ENCODE measurements around the gene ZNF512. TPM values are rescaled to one million over a fixed set of nuclear protein-coding genes. Genes with fewer than 3 reads are reported as not detected.

The ZNF512 gene
- total and polyA plus RNA-seq, 2 donors (not counting 1 experiment from before 2014, with no cell fraction given) = 33.3 to 72.3 TPM

DNA sequence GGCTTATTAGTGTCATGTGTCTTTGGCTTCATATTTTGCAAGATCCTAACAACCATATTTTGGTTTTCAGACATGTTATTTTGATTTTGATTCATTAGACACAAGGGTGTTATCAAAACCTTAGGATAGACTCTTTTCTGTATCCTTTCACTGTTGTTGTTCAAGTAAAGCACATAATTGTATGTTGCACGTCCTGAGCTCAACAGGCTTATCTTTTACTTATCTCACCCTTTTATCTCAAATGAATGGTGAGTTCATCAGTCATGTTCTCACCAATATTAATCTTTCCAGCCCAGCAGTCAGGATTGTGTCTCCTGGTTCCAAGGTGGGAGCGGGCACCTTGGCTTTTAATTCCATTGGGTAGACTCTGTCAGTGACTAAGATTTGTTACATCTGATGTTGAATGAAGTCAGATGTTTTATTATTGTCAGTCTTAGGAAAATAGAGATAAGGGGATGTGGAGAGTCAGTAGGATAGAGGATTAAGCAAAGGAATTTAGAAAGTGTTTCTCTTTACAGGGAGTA, 57.9 kb downstream of the ZNF512 start:
- no peak overlapping the region for H3K9ac ChIP-seq (ENCODE audit: low read length)
- intact Hi-C loops (cut with micrococcal nuclease) = no loop called here

DNA sequence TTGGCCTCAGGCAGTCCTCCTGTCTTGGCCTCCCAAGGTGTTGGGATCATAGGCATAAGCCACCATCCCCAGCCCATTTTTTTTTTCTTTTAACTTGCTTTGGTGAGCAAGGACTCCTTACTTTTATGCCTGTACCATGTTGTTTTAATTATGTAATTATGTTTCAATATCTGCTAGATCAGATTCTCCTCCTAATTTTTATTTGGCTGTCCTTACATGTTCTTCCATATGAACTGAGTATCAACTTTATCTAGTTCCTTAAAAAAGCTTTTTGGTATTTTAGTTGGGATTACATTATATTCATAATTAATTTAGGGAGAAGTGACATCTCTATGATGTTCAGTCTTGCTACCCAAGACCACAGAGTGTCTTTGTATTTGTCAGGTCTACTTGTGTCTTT, 62.4 kb downstream of the ZNF512 start:
- no peaks in the 10 kb centered on the region for H3K9me3 ChIP-seq (ENCODE audit: control extremely low read depth in 1 of 3, control insufficient read depth in 2 of 3, insufficient read depth in 1 of 3, low read length in 2 of 3)
- H3K9ac ChIP-seq (ENCODE audit: low read length) = no peak overlapping the region
- H2AFZ ChIP-seq (ENCODE audit: insufficient read depth, low read depth, low read length, poor library complexity, severe bottlenecking) = no peak overlapping the region
- no peaks in the 10 kb centered on the region for H3K79me2 ChIP-seq (ENCODE audit: control insufficient read depth, insufficient read depth, low read length)
- no peak overlapping the region for H3K4me2 ChIP-seq (replicated peaks; ENCODE audit: low read depth, low read length, poor library complexity, severe bottlenecking)
- no peak overlapping the region for H3K27ac Mint-ChIP-seq
- POLR2A ChIA-PET = no interaction called here
- CTCF ChIA-PET = no interaction called here
- H3K9me3 Mint-ChIP-seq (ENCODE audit: insufficient read depth) = no peaks in the 10 kb centered on the region
- H4K20me1 ChIP-seq (ENCODE audit: control insufficient read depth, insufficient read depth, low read length, poor library complexity, severe bottlenecking) = no peaks in the 10 kb centered on the region
- no peak for DNase-seq
- no peak overlapping the region for H3K27ac ChIP-seq (ENCODE audit: low read length in 2 of 2)
- no peak overlapping the region for H3K4me3 Mint-ChIP-seq
- TF ChIP-seq EZH2 (IDR thresholded peaks at IDR 0.05; ENCODE audit: borderline replicate concordance, insufficient read depth, low read depth, low read length, poor library complexity, severe bottlenecking) = no peak
- TF ChIP-seq, protein P1, sequence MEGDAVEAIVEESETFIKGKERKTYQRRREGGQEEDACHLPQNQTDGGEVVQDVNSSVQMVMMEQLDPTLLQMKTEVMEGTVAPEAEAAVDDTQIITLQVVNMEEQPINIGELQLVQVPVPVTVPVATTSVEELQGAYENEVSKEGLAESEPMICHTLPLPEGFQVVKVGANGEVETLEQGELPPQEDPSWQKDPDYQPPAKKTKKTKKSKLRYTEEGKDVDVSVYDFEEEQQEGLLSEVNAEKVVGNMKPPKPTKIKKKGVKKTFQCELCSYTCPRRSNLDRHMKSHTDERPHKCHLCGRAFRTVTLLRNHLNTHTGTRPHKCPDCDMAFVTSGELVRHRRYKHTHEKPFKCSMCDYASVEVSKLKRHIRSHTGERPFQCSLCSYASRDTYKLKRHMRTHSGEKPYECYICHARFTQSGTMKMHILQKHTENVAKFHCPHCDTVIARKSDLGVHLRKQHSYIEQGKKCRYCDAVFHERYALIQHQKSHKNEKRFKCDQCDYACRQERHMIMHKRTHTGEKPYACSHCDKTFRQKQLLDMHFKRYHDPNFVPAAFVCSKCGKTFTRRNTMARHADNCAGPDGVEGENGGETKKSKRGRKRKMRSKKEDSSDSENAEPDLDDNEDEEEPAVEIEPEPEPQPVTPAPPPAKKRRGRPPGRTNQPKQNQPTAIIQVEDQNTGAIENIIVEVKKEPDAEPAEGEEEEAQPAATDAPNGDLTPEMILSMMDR (IDR thresholded peaks at IDR 0.05) = no peak
- no peaks in the 10 kb centered on the region for H3K27me3 ChIP-seq (replicated peaks in 1 of 4; ENCODE audit: control extremely low read depth in 1 of 4, control insufficient read depth in 3 of 4, insufficient read depth in 4 of 4, low read length in 3 of 4)
- ATAC-seq (ENCODE audit: low read depth) = no peak
- H3K27me3 Mint-ChIP-seq = no peaks in the 10 kb centered on the region
- H3K4me3 ChIP-seq (ENCODE audit: control extremely low read depth in 1 of 5, extremely low read depth in 1 of 5, insufficient read depth in 1 of 5, low read depth in 2 of 5, low read length in 4 of 5) = no peak overlapping the region
- intact Hi-C loops (cut with micrococcal nuclease) = no loop called here
- no peaks in the 10 kb centered on the region for H3K4me1 ChIP-seq (ENCODE audit: control insufficient read depth in 2 of 2, insufficient read depth in 2 of 2, low read length in 2 of 2)
- peaks cover 29 to 48% of the 10 kb centered on the region in 2 experiments for H3K36me3 ChIP-seq (replicated peaks in 1 of 2; ENCODE audit: control extremely low read depth in 1 of 2, control insufficient read depth in 1 of 2, extremely low read depth in 1 of 2, insufficient read depth in 2 of 2, low read length in 1 of 2)
- no peaks in the 10 kb centered on the region for H3K4me1 Mint-ChIP-seq

More for the DNA sequence above, 57.9 kb downstream of the ZNF512 start:
- Histone ChIP-seq H3K27ac (ENCODE audit: low read length in 2 of 2) (no peak overlapping the region), H2AFZ (ENCODE audit: insufficient read depth, low read depth, low read length, poor library complexity, severe bottlenecking) (no peak overlapping the region), H3K36me3 (replicated peaks in 1 of 2; ENCODE audit: control extremely low read depth in 1 of 2, control insufficient read depth in 1 of 2, extremely low read depth in 1 of 2, insufficient read depth in 2 of 2, low read length in 1 of 2) (peaks cover 19 to 57% of the 10 kb centered on the region in 2 experiments), H4K20me1 (ENCODE audit: control insufficient read depth, insufficient read depth, low read length, poor library complexity, severe bottlenecking) (no peaks in the 10 kb centered on the region), H3K79me2 (ENCODE audit: control insufficient read depth, insufficient read depth, low read length) (no peaks in the 10 kb centered on the region), H3K4me1 (ENCODE audit: control insufficient read depth in 2 of 2, insufficient read depth in 2 of 2, low read length in 2 of 2) (no peaks in the 10 kb centered on the region), H3K4me2 (replicated peaks; ENCODE audit: low read depth, low read length, poor library complexity, severe bottlenecking) (no peak overlapping the region), H3K9me3 (ENCODE audit: control extremely low read depth in 1 of 3, control insufficient read depth in 2 of 3, insufficient read depth in 1 of 3, low read length in 2 of 3) (no peaks in the 10 kb centered on the region), H3K27me3 (replicated peaks in 1 of 4; ENCODE audit: control extremely low read depth in 1 of 4, control insufficient read depth in 3 of 4, insufficient read depth in 4 of 4, low read length in 3 of 4) (no peaks in the 10 kb centered on the region), H3K4me3 (ENCODE audit: control extremely low read depth in 1 of 5, extremely low read depth in 1 of 5, insufficient read depth in 1 of 5, low read depth in 2 of 5, low read length in 4 of 5) (no peak overlapping the region)
- WGBS (ENCODE audit: insufficient coverage) = no CpG with 5 or more reads among the region's 2 CpGs
- no peaks in the 10 kb centered on the region for H3K4me1 Mint-ChIP-seq
- no peaks in the 10 kb centered on the region for H3K9me3 Mint-ChIP-seq (ENCODE audit: insufficient read depth)
- H3K27ac Mint-ChIP-seq = no peak overlapping the region
- no peak for DNase-seq
- TF ChIP-seq EZH2 (IDR thresholded peaks at IDR 0.05; ENCODE audit: borderline replicate concordance, insufficient read depth, low read depth, low read length, poor library complexity, severe bottlenecking) = no peak
- TF ChIP-seq, protein P1 (IDR thresholded peaks at IDR 0.05) = no peak
- no peak for ATAC-seq (ENCODE audit: low read depth)
- POLR2A ChIA-PET = no interaction called here
- CTCF ChIA-PET = no interaction called here
- no peaks in the 10 kb centered on the region for H3K27me3 Mint-ChIP-seq
- H3K4me3 Mint-ChIP-seq = no peak overlapping the region

All from B cell (primary cell).